Cardiac muscle cell (in vitro differentiated cells and primary cell): ENCODE data around the gene NME7. TPM values are rescaled to one million over a fixed set of nuclear protein-coding genes. Genes with fewer than 3 reads are reported as not detected.

Source experiments
- DNase-seq, 2 donors: peaks; one replicate each; pipeline versions ENCODE4 v3.0.0 to v3.0.0-alpha.2; 2010 to 2017; ENCODE audit warnings: low read depth in 1 of 2, low spot score in 1 of 2
- H3K27ac ChIP-seq: fragments of 200-600 bp; sonication (generic); 2 replicates; pipeline ENCODE4 v1.5.1; 2016
- H3K27me3 ChIP-seq: fragments of 200-600 bp; sonication (generic); 2 replicates; pipeline ENCODE4 v1.6.0; 2016; ENCODE audit warnings: control low read depth
- H3K36me3 ChIP-seq: fragments of 200-600 bp; sonication (generic); 2 replicates; pipeline ENCODE4 v1.5.1; 2016; ENCODE audit warnings: control low read depth
- H3K4me1 ChIP-seq: fragments of 200-600 bp; sonication (generic); 2 replicates; pipeline ENCODE4 v1.8.1; 2017; ENCODE audit warnings: low read depth, mild to moderate bottlenecking, mixed run types
- H3K4me3 ChIP-seq: fragments of 200-600 bp; sonication (generic); 2 replicates; pipeline ENCODE4 v1.5.1; 2016; ENCODE audit warnings: mild to moderate bottlenecking
- H3K9me3 ChIP-seq: fragments of 200-600 bp; sonication (generic); 2 replicates; pipeline ENCODE4 v1.5.1; 2017; ENCODE audit warnings: low read depth, mild to moderate bottlenecking, control low read depth
- polyA plus RNA-seq: library from polyadenylated mRNA; unstranded; fragments of >200 nt; fragmentation: Nextera tagmentation; extraction: Ambion mirVana; gene quantifications from 2 replicates; pipeline ENCODE4 v1.2.1, GENCODE V29; 2016
- total RNA-seq: library from RNA; depleted of rRNA; stranded (reverse); fragments of >200 nt; gene quantifications from 2 replicates; pipeline ENCODE4 v1.2.3, GENCODE V29; 2016
- TF ChIP-seq, protein P1 (sequence below): IDR thresholded peaks from 2 replicates; pipeline ENCODE4 v1.5.1; 2012; ENCODE audit warnings: low read depth, mild to moderate bottlenecking, low read length

The NME7 gene
- total and polyA plus RNA-seq, 2 experiments from 2014 or later, result 10.1 to 110 TPM

DNA sequence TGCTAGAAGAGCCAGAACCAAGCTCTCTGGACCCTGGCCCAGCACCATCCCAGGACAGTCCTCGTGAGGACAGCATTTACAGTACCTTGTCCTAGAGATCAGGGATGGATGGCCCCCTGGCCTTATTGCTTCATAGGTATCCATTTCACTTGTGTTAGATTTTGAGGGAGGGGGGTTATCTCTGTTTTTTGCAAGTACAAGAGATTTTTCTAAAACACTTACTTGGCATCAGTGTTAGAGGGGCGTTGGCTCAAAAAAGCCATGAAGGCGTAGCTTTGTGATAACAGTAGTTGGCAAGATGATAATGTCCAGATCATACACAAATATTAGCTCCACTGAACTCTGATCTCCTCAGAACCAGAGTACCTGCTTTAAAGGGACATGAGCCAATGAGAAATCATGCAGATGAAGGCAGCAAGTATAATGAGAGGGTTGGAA is 266.9 kb downstream of the NME7 start:
- H3K36me3 ChIP-seq, result no peaks in the 10 kb centered on the region
- DNase-seq, result no peak
- peaks cover 43% of the 10 kb centered on the region for H3K4me1 ChIP-seq
- H3K27me3 ChIP-seq, result no peaks in the 10 kb centered on the region
- TF ChIP-seq, protein P1, sequence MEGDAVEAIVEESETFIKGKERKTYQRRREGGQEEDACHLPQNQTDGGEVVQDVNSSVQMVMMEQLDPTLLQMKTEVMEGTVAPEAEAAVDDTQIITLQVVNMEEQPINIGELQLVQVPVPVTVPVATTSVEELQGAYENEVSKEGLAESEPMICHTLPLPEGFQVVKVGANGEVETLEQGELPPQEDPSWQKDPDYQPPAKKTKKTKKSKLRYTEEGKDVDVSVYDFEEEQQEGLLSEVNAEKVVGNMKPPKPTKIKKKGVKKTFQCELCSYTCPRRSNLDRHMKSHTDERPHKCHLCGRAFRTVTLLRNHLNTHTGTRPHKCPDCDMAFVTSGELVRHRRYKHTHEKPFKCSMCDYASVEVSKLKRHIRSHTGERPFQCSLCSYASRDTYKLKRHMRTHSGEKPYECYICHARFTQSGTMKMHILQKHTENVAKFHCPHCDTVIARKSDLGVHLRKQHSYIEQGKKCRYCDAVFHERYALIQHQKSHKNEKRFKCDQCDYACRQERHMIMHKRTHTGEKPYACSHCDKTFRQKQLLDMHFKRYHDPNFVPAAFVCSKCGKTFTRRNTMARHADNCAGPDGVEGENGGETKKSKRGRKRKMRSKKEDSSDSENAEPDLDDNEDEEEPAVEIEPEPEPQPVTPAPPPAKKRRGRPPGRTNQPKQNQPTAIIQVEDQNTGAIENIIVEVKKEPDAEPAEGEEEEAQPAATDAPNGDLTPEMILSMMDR, result no peak
- H3K27ac ChIP-seq, result no peak overlapping the region
- H3K9me3 ChIP-seq, result no peaks in the 10 kb centered on the region
- no peak overlapping the region for H3K4me3 ChIP-seq

DNA sequence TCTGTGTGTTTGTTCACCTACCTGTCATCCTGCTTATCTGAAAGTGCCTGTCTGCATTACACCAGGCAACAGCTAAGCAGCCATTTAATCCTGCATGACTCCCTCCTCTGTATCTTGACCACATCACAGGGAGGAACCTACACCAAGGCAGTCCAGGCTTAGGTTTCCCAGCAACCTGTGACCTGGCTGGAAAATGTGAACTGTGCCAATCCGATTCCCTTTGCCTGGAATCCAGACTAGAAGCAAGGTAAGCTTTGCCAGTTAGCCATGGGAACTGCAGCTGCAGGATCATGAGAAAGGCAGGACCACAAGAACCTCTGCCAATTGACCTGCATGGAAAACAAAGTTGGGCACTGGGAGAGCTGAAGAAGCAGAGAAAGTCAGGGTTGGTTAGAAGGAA is 267.4 kb downstream of the NME7 start:
- TF ChIP-seq, protein P1, result no peak
- Histone ChIP-seq H3K36me3 (no peaks in the 10 kb centered on the region), H3K4me3 (no peak overlapping the region), H3K27me3 (no peaks in the 10 kb centered on the region), H3K9me3 (no peaks in the 10 kb centered on the region), H3K4me1 (peaks cover 43% of the 10 kb centered on the region), H3K27ac (no peak overlapping the region)
- no peak for DNase-seq

DNA sequence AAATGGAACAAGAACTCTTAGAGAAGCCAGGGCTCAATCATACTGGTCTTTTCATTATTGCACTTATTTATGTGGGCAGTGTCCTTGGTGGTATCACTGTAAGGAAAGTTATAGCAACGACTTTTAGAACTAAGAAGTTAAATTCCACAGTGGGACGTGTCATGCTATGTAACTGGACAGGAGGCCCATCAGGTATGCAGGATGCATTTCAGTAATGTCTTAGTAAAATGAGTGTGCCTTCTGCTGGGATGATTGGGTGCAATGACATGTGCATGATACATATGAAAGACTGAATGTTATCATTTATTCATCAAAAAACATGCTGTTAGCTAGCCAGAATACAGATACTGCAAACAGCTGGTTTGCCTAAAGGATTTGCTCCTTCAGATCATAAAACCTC is 268.0 kb downstream of the NME7 start:
- no peak for DNase-seq
- no peaks in the 10 kb centered on the region for H3K27me3 ChIP-seq
- TF ChIP-seq, protein P1, result no peak
- H3K4me3 ChIP-seq, result no peak overlapping the region
- peaks cover 43% of the 10 kb centered on the region for H3K4me1 ChIP-seq
- H3K27ac ChIP-seq, result no peak overlapping the region
- no peaks in the 10 kb centered on the region for H3K36me3 ChIP-seq
- H3K9me3 ChIP-seq, result no peaks in the 10 kb centered on the region

DNA sequence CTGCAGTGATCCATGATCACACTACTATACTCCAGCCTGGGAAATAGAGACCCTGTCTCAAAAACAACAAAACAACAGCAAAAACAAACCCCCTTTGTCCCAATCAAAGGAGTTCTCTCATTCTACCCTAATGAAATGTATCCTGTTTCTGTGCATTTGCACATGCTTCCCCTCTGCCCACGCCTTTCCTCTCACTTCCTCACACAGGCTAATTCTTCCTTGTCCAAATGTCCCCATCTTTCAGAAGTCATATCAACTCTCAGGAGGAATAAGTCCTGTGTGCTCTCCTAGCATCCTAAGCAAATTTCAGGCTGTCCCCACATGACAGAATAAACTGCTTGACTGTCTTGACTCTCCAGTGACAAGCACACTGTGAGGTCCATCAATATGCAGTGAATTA is 269.2 kb downstream of the NME7 start:
- Histone ChIP-seq H3K4me1 (peaks cover 38% of the 10 kb centered on the region), H3K4me3 (no peak overlapping the region), H3K27me3 (no peaks in the 10 kb centered on the region), H3K27ac (no peak overlapping the region), H3K9me3 (no peaks in the 10 kb centered on the region), H3K36me3 (no peaks in the 10 kb centered on the region)
- TF ChIP-seq, protein P1, result no peak
- DNase-seq, result no peak

DNA sequence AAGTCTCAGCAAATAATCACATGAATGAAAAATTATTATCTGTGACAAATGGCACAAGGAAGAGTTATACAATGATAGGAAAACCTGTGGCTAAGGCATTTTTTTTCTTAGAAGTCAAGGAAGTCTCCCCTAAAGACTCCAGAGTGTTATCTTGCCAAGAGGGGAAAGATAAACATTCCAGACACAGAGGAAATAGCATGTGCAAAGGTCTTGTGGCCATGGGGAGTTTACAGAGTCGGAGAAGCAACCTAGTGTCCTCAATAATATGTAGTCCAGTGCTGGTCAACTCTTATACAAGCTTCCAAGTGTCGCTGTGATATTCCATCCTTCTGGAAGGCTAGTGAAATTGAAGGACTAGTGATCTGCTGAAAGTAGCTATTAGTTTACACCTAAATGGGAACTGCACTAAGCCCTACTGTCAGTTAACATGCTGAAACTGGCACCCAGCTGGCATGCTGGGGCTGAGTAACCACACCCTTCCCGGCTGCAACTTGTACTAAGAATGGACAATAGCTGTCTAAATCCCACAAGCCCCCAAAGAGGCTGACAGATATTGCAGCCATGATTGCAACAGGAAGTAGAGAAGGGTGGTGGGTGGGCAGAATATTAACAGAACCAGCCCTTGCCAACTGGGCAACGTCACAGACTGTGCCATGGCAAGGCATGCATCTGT is 272.6 kb downstream of the NME7 start:
- Histone ChIP-seq H3K4me3 (no peak overlapping the region), H3K36me3 (no peaks in the 10 kb centered on the region), H3K27me3 (no peaks in the 10 kb centered on the region), H3K9me3 (no peaks in the 10 kb centered on the region), H3K4me1 (peaks cover 22% of the 10 kb centered on the region), H3K27ac (no peak overlapping the region)
- no peak for DNase-seq
- TF ChIP-seq, protein P1, result no peak
